ENCODE data around the gene PFN1. TPM values are rescaled to one million over a fixed set of nuclear protein-coding genes. Genes with fewer than 3 reads are reported as not detected.
A peak's percentile ranks its signal among the peaks of the same experiment; 100 is the strongest.

Gene PFN1
- total and polyA plus RNA-seq, 10 of the 15 experiments (the other 5 are each of a cell fraction or from before 2014, with no cell fraction given) = 154 to 3,892 (median 1,918) TPM

DNA sequence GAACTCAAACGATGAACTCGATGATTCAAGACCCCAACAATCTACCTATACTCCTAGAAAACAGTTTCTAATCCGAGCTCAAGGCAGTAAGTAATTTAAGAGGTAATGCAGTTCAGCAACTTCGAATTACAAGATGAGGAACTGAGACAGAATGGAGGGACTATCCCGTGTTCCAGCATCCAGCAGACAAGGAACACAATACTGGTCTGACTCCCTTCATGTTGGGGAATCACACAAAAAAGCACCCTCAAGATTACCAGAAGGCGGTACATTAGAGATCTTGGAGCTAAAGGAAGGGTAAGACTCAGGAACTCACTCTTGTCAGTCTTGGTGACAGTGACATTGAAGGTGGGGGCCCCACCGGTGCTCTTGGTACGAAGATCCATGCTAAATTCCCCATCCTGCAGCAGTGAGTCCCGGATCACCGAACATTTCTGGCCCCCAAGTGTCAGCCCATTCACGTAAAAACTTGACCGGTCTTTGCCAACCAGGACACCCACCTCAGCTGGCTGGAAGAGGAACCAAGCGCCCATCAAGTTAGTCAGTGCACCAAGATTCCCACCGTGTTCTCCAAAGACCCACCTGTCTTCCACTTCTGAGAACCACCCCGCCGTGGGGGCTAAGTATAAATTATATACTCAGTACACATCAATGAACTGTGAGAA lies 1.9 kb downstream of the PFN1 start (continued):
- TF ChIP-seq, protein P1, sequence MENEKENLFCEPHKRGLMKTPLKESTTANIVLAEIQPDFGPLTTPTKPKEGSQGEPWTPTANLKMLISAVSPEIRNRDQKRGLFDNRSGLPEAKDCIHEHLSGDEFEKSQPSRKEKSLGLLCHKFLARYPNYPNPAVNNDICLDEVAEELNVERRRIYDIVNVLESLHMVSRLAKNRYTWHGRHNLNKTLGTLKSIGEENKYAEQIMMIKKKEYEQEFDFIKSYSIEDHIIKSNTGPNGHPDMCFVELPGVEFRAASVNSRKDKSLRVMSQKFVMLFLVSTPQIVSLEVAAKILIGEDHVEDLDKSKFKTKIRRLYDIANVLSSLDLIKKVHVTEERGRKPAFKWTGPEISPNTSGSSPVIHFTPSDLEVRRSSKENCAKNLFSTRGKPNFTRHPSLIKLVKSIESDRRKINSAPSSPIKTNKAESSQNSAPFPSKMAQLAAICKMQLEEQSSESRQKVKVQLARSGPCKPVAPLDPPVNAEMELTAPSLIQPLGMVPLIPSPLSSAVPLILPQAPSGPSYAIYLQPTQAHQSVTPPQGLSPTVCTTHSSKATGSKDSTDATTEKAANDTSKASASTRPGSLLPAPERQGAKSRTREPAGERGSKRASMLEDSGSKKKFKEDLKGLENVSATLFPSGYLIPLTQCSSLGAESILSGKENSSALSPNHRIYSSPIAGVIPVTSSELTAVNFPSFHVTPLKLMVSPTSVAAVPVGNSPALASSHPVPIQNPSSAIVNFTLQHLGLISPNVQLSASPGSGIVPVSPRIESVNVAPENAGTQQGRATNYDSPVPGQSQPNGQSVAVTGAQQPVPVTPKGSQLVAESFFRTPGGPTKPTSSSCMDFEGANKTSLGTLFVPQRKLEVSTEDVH (IDR thresholded peaks at IDR 0.05; ENCODE audit: low read depth, partially characterized antibody) = no peak
- TF ChIP-seq, protein P2, sequence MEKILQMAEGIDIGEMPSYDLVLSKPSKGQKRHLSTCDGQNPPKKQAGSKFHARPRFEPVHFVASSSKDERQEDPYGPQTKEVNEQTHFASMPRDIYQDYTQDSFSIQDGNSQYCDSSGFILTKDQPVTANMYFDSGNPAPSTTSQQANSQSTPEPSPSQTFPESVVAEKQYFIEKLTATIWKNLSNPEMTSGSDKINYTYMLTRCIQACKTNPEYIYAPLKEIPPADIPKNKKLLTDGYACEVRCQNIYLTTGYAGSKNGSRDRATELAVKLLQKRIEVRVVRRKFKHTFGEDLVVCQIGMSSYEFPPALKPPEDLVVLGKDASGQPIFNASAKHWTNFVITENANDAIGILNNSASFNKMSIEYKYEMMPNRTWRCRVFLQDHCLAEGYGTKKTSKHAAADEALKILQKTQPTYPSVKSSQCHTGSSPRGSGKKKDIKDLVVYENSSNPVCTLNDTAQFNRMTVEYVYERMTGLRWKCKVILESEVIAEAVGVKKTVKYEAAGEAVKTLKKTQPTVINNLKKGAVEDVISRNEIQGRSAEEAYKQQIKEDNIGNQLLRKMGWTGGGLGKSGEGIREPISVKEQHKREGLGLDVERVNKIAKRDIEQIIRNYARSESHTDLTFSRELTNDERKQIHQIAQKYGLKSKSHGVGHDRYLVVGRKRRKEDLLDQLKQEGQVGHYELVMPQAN (conservative IDR thresholded peaks at IDR 0.05) = no peak
- peak; percentile 91 for TF ChIP-seq SPI1 (IDR thresholded peaks at IDR 0.05; ENCODE audit: borderline replicate concordance, insufficient read depth, low read depth, low read length)
- 0 out of 2 replicates have a peak, but pooled peaks have one; percentile 12 for TF ChIP-seq PAX5 (IDR thresholded peaks at IDR 0.05; ENCODE audit: borderline replicate concordance, low read depth, low read length)
- no peak for TF ChIP-seq GABPA (IDR thresholded peaks at IDR 0.05; ENCODE audit: low read depth)
- no peak for TF ChIP-seq RBBP5 (conservative IDR thresholded peaks at IDR 0.05)
- TF ChIP-seq DPF2 (IDR thresholded peaks at IDR 0.05) = peak; percentile 24; the same call in 1 of the 2 replicates
- no peak for TF ChIP-seq NFYA (IDR thresholded peaks at IDR 0.05; ENCODE audit: borderline replicate concordance, low read depth, low read length)
- peak; percentile 70 for TF ChIP-seq POLR2A (IDR thresholded peaks at IDR 0.05; ENCODE audit: low read depth, low read length)
- peak; percentile 77 for TF ChIP-seq POLR2AphosphoS5 (IDR thresholded peaks at IDR 0.05; ENCODE audit: low read length)
- TF ChIP-seq CBFB (IDR thresholded peaks at IDR 0.05; ENCODE audit: low read depth) = 0 out of 2 replicates have a peak, but pooled peaks have one; percentile 17
- TF ChIP-seq, protein P3, sequence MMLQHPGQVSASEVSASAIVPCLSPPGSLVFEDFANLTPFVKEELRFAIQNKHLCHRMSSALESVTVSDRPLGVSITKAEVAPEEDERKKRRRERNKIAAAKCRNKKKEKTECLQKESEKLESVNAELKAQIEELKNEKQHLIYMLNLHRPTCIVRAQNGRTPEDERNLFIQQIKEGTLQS (IDR thresholded peaks at IDR 0.05; ENCODE audit: borderline replicate concordance, extremely low read depth, low read depth, low read length) = no peak
- no peak for TF ChIP-seq BRCA1 (IDR thresholded peaks at IDR 0.05; ENCODE audit: low read depth, low read length)
- TF ChIP-seq TAF1 (IDR thresholded peaks at IDR 0.05; ENCODE audit: borderline replicate concordance, low read depth, low read length) = no peak
- TF ChIP-seq, protein P4, sequence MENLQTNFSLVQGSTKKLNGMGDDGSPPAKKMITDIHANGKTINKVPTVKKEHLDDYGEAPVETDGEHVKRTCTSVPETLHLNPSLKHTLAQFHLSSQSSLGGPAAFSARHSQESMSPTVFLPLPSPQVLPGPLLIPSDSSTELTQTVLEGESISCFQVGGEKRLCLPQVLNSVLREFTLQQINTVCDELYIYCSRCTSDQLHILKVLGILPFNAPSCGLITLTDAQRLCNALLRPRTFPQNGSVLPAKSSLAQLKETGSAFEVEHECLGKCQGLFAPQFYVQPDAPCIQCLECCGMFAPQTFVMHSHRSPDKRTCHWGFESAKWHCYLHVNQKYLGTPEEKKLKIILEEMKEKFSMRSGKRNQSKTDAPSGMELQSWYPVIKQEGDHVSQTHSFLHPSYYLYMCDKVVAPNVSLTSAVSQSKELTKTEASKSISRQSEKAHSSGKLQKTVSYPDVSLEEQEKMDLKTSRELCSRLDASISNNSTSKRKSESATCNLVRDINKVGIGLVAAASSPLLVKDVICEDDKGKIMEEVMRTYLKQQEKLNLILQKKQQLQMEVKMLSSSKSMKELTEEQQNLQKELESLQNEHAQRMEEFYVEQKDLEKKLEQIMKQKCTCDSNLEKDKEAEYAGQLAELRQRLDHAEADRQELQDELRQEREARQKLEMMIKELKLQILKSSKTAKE (IDR thresholded peaks at IDR 0.05; ENCODE audit: low read depth, poor library complexity, severe bottlenecking) = no peak
- TF ChIP-seq, protein P5, sequence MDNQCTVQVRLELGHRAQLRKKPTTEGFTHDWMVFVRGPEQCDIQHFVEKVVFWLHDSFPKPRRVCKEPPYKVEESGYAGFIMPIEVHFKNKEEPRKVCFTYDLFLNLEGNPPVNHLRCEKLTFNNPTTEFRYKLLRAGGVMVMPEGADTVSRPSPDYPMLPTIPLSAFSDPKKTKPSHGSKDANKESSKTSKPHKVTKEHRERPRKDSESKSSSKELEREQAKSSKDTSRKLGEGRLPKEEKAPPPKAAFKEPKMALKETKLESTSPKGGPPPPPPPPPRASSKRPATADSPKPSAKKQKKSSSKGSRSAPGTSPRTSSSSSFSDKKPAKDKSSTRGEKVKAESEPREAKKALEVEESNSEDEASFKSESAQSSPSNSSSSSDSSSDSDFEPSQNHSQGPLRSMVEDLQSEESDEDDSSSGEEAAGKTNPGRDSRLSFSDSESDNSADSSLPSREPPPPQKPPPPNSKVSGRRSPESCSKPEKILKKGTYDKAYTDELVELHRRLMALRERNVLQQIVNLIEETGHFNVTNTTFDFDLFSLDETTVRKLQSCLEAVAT (IDR thresholded peaks at IDR 0.05) = peak; percentile 73; the same call in 1 of the 2 replicates
- TF ChIP-seq NFIC (IDR thresholded peaks at IDR 0.05; ENCODE audit: low read depth, low read length) = no peak
- TF ChIP-seq MTA2 (IDR thresholded peaks at IDR 0.05; ENCODE audit: low read depth) = 0 out of 2 replicates have a peak, but pooled peaks have one; percentile 16
- no peak for TF ChIP-seq NRF1 (conservative IDR thresholded peaks at IDR 0.05; ENCODE audit: low read depth, low read length)

Data from GM12878 (cell line).